ENCODE data around the gene RAD52.

- TF ChIP-seq POLR2AphosphoS5 (IDR thresholded peaks at IDR 0.05; ENCODE audit: low read depth, low read length) (no peak), POLR2A (IDR thresholded peaks at IDR 0.05; ENCODE audit: low read depth, low read length) (no peak), SPI1 (IDR thresholded peaks at IDR 0.05; ENCODE audit: low read depth, low read length) (no peak), TAF1 (IDR thresholded peaks at IDR 0.05; ENCODE audit: low read depth, low read length) (no peak), PAX5 (IDR thresholded peaks at IDR 0.05; ENCODE audit: insufficient read depth, low read length, severe bottlenecking) (no peak)
Observed at GRCh38 chr12:903055-903454, 46.4 kb downstream of the RAD52 start.

All from GM12891 (cell line).